Measurements from ENCODE around the gene GPR143.

Gene GPR143

GRCh38 chrX:9717376-9717775 is 48.3 kb downstream of the GPR143 start:
- TF ChIP-seq MAX (IDR thresholded peaks at IDR 0.05; ENCODE audit: low read depth, low read length) (no peak), MYC (IDR thresholded peaks at IDR 0.05; ENCODE audit: low read depth, low read length) (no peak), POLR2A (IDR thresholded peaks at IDR 0.05; ENCODE audit: extremely low read depth, insufficient read length) (no peak), CTCF (IDR thresholded peaks at IDR 0.05; ENCODE audit: low read depth, low read length) (no peak)
- H3K4me3 ChIP-seq (ENCODE audit: low read depth, low read length): no peak overlapping the region
- no peak for DNase-seq (ENCODE audit: low read depth)

GRCh38 chrX:9710332-9710731 is 55.3 kb downstream of the GPR143 start:
- H3K4me3 ChIP-seq (ENCODE audit: low read depth, low read length): no peak overlapping the region
- no peak for TF ChIP-seq CTCF (IDR thresholded peaks at IDR 0.05; ENCODE audit: low read depth, low read length)
- DNase-seq (ENCODE audit: low read depth): no peak

GRCh38 chrX:9708923-9709553 is 56.6 kb downstream of the GPR143 start:
- peak; percentile 78 for DNase-seq (ENCODE audit: low read depth)
- no peak overlapping the region for H3K4me3 ChIP-seq (ENCODE audit: low read depth, low read length)
- TF ChIP-seq MAX (IDR thresholded peaks at IDR 0.05; ENCODE audit: low read depth, low read length) (no peak), MYC (IDR thresholded peaks at IDR 0.05; ENCODE audit: low read depth, low read length) (no peak), CTCF (IDR thresholded peaks at IDR 0.05; ENCODE audit: low read depth, low read length) (peak; percentile 66), POLR2A (IDR thresholded peaks at IDR 0.05; ENCODE audit: extremely low read depth, insufficient read length) (no peak)

GRCh38 chrX:9708086-9708485 is 57.6 kb downstream of the GPR143 start:
- TF ChIP-seq MAX (IDR thresholded peaks at IDR 0.05; ENCODE audit: low read depth, low read length): no peak
- TF ChIP-seq POLR2A (IDR thresholded peaks at IDR 0.05; ENCODE audit: extremely low read depth, insufficient read length): no peak
- no peak for TF ChIP-seq CTCF (IDR thresholded peaks at IDR 0.05; ENCODE audit: low read depth, low read length)
- TF ChIP-seq MYC (IDR thresholded peaks at IDR 0.05; ENCODE audit: low read depth, low read length): no peak
- no peak for DNase-seq (ENCODE audit: low read depth)
- H3K4me3 ChIP-seq (ENCODE audit: low read depth, low read length): no peak overlapping the region

GRCh38 chrX:9707306-9708033 is 58.2 kb downstream of the GPR143 start:
- no peak for DNase-seq (ENCODE audit: low read depth)
- no peak overlapping the region for H3K4me3 ChIP-seq (ENCODE audit: low read depth, low read length)
- TF ChIP-seq MAX (IDR thresholded peaks at IDR 0.05; ENCODE audit: low read depth, low read length): no peak
- no peak for TF ChIP-seq POLR2A (IDR thresholded peaks at IDR 0.05; ENCODE audit: extremely low read depth, insufficient read length)

- H3K4me3 ChIP-seq (ENCODE audit: low read depth, low read length): no peak overlapping the region
- DNase-seq (ENCODE audit: low read depth): no peak
- no peak for TF ChIP-seq CTCF (IDR thresholded peaks at IDR 0.05; ENCODE audit: low read depth, low read length)
- no peak for TF ChIP-seq MYC (IDR thresholded peaks at IDR 0.05; ENCODE audit: low read depth, low read length)
- TF ChIP-seq POLR2A (IDR thresholded peaks at IDR 0.05; ENCODE audit: extremely low read depth, insufficient read length): no peak
- TF ChIP-seq MAX (IDR thresholded peaks at IDR 0.05; ENCODE audit: low read depth, low read length): no peak
Observed at GRCh38 chrX:9706421-9706820, 59.2 kb downstream of the GPR143 start.

All from NB4 (cell line).